ENCODE data around the gene RAE1. TPM values are rescaled to one million over a fixed set of nuclear protein-coding genes. Genes with fewer than 3 reads are reported as not detected.

Gene RAE1
- 35.0 TPM for polyA plus RNA-seq (2013, experiment 1 of 2; ENCODE audit: insufficient read length)
- polyA plus RNA-seq (2013, experiment 2 of 2; ENCODE audit: insufficient read length), result 16.7 TPM

- DNase-seq, result peak; percentile 93
Observed at GRCh38 chr20:57351042-57351783, at the start of gene RAE1. TSS of gene RAE1 (plus strand) at chr20:57351255. CDS start at chr20:57354039, 2,784 bp downstream.

- no peak for DNase-seq
Observed at GRCh38 chr20:57306747-57307146, 44.3 kb upstream of the RAE1 start.

- DNase-seq, result no peak
Observed at GRCh38 chr20:57308451-57309271, 42.4 kb upstream of the RAE1 start.

- no peak for DNase-seq
Observed at GRCh38 chr20:57309544-57310115, 41.4 kb upstream of the RAE1 start.

- DNase-seq, result no peak
Observed at GRCh38 chr20:57310821-57311514, 40.1 kb upstream of the RAE1 start.

- DNase-seq, result no peak
Observed at GRCh38 chr20:57312138-57312537, 38.9 kb upstream of the RAE1 start.

- no peak for DNase-seq
Observed at GRCh38 chr20:57313230-57313629, 37.8 kb upstream of the RAE1 start.

GRCh38 chr20:57313951-57314350, 37.1 kb upstream of the RAE1 start:
- no peak for DNase-seq

GRCh38 chr20:57315083-57315975, 35.7 kb upstream of the RAE1 start:
- DNase-seq, result no peak

GRCh38 chr20:57315976-57316480, 35.0 kb upstream of the RAE1 start:
- no peak for DNase-seq

- DNase-seq, result no peak
Observed at GRCh38 chr20:57316795-57317201, 34.3 kb upstream of the RAE1 start.

GRCh38 chr20:57317316-57317788, 33.7 kb upstream of the RAE1 start:
- DNase-seq, result no peak

GRCh38 chr20:57317789-57318371, 33.2 kb upstream of the RAE1 start:
- DNase-seq, result no peak

GRCh38 chr20:57319584-57319983, 31.5 kb upstream of the RAE1 start:
- no peak for DNase-seq

- DNase-seq, result no peak
Observed at GRCh38 chr20:57320358-57320757, 30.7 kb upstream of the RAE1 start.

- DNase-seq, result no peak
Observed at GRCh38 chr20:57321142-57321541, 29.9 kb upstream of the RAE1 start.

- DNase-seq, result no peak
Observed at GRCh38 chr20:57322476-57322875, 28.6 kb upstream of the RAE1 start.

GRCh38 chr20:57323034-57323433, 28.0 kb upstream of the RAE1 start:
- peak; percentile 41 for DNase-seq

- no peak for DNase-seq
Observed at GRCh38 chr20:57325632-57326356, 25.3 kb upstream of the RAE1 start.
